Activated CD4-positive, alpha-beta T cell treated with anti-CD3 and anti-CD28 coated beads for 24 hours (primary cell): ENCODE results near the gene ARSA.
"Not testable (repeated sequence)": the region's sequence is repeated elsewhere in the genome, so short reads cannot be mapped to it uniquely, and the experiment has no call there.

Experiments
- DNase-seq, 2 donors: peaks; one replicate each; pipeline ENCODE4 v3.0.0-alpha.2; 2020; ENCODE audit warnings: low read depth in 2 of 2

The ARSA gene

GRCh38 chr22:50654664-50655063 is 26.7 kb upstream of the ARSA start:
- DNase-seq, result not testable (repeated sequence)

- DNase-seq, result no peak
Measured at GRCh38 chr22:50653256-50653655, 25.3 kb upstream of the ARSA start.

- not testable (repeated sequence) for DNase-seq
Measured at GRCh38 chr22:50643821-50644101, 15.8 kb upstream of the ARSA start.

GRCh38 chr22:50643021-50643820 is 15.3 kb upstream of the ARSA start:
- DNase-seq, result not testable (repeated sequence)

- DNase-seq, result no peak
Measured at GRCh38 chr22:50641696-50642607, 14.0 kb upstream of the ARSA start.

GRCh38 chr22:50640857-50641647 is 13.1 kb upstream of the ARSA start:
- no peak for DNase-seq

GRCh38 chr22:50640296-50640695 is 12.3 kb upstream of the ARSA start:
- DNase-seq, result not testable (repeated sequence)

GRCh38 chr22:50635591-50635990 is 7.6 kb upstream of the ARSA start:
- DNase-seq, result no peak

GRCh38 chr22:50633771-50634170 is 5.8 kb upstream of the ARSA start:
- no peak for DNase-seq

- no peak for DNase-seq
Measured at GRCh38 chr22:50633086-50633485, 5.1 kb upstream of the ARSA start.

- no peak for DNase-seq
Measured at GRCh38 chr22:50630376-50630775, 2.4 kb upstream of the ARSA start.

GRCh38 chr22:50628543-50629134 is 687 bp upstream of the ARSA start:
- no peak for DNase-seq

- DNase-seq, result no peak
Measured at GRCh38 chr22:50626850-50627641, 906 bp downstream of the ARSA start.

- DNase-seq, result no peak
Measured at GRCh38 chr22:50626314-50626849, 1.6 kb downstream of the ARSA start.

- DNase-seq, result no peak
Measured at GRCh38 chr22:50625568-50626313, 2.2 kb downstream of the ARSA start.

- no peak for DNase-seq
Measured at GRCh38 chr22:50625131-50625567, 2.8 kb downstream of the ARSA start.

- no peak for DNase-seq
Measured at GRCh38 chr22:50624347-50625130, 3.4 kb downstream of the ARSA start.

- DNase-seq, result no peak
Measured at GRCh38 chr22:50622723-50623327, 5.1 kb downstream of the ARSA start.
